HG02610 (cell line): ENCODE data around the gene USP7.

Experiments used
- ATAC-seq: cut with Tn5 transposase; IDR thresholded peaks from one replicate; pipeline ENCODE4 v1.9.1; 2021; ENCODE audit warnings: mild to moderate bottlenecking, moderate library complexity; ENCODE audit not compliant: unreplicated experiment

Gene USP7

GRCh38 chr16:8865145-8865882, 98.4 kb downstream of the USP7 start:
- no peak for ATAC-seq

GRCh38 chr16:8864480-8865110, 99.1 kb downstream of the USP7 start:
- ATAC-seq = no peak

- no peak for ATAC-seq
Observed at GRCh38 chr16:8863594-8864424, 99.9 kb downstream of the USP7 start.

GRCh38 chr16:8862309-8863130, 101.2 kb downstream of the USP7 start:
- no peak for ATAC-seq

- no peak for ATAC-seq
Observed at GRCh38 chr16:8861563-8862308, 102.0 kb downstream of the USP7 start.

- ATAC-seq = no peak
Observed at GRCh38 chr16:8859913-8860881, 103.5 kb downstream of the USP7 start.

- no peak for ATAC-seq
Observed at GRCh38 chr16:8858994-8859912, 104.5 kb downstream of the USP7 start.

GRCh38 chr16:8855972-8856371, 107.7 kb downstream of the USP7 start:
- ATAC-seq = no peak

GRCh38 chr16:8855051-8855786, 108.5 kb downstream of the USP7 start:
- no peak for ATAC-seq

GRCh38 chr16:8854298-8854948, 109.3 kb downstream of the USP7 start:
- ATAC-seq = no peak

GRCh38 chr16:8853611-8854010, 110.1 kb downstream of the USP7 start:
- no peak for ATAC-seq

- no peak for ATAC-seq
Observed at GRCh38 chr16:8853150-8853549, 110.6 kb downstream of the USP7 start.

- ATAC-seq = no peak
Observed at GRCh38 chr16:8852534-8852933, 111.2 kb downstream of the USP7 start.

GRCh38 chr16:8851761-8852403, 111.8 kb downstream of the USP7 start:
- ATAC-seq = no peak

- ATAC-seq = no peak
Observed at GRCh38 chr16:8850279-8850885, 113.3 kb downstream of the USP7 start.
